ENCODE results near the gene NISCH.

NISCH gene

GRCh38 chr3:52436500-52437149, 18.8 kb upstream of the NISCH start:
- no peak for DNase-seq

- no peak for DNase-seq
These were observed 17.9 kb upstream of the NISCH start for GRCh38 chr3:52437326-52438103.

DNA sequence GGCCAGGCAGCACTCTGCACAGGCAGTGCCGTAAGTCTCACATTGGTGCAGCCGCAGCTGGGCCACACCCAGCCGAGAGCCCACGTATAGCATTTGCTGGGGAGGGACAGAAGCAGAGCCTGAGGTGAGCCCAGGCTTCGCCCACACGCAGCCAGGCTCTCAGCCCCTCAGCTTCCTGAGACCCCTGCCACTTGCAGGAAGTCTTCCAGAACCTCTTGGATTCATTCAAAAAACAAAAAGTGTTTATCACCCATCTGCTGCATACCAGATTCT, 17.4 kb upstream of the NISCH start:
- no peak for DNase-seq

GRCh38 chr3:52438579-52439425, 16.6 kb upstream of the NISCH start:
- DNase-seq = no peak

DNA sequence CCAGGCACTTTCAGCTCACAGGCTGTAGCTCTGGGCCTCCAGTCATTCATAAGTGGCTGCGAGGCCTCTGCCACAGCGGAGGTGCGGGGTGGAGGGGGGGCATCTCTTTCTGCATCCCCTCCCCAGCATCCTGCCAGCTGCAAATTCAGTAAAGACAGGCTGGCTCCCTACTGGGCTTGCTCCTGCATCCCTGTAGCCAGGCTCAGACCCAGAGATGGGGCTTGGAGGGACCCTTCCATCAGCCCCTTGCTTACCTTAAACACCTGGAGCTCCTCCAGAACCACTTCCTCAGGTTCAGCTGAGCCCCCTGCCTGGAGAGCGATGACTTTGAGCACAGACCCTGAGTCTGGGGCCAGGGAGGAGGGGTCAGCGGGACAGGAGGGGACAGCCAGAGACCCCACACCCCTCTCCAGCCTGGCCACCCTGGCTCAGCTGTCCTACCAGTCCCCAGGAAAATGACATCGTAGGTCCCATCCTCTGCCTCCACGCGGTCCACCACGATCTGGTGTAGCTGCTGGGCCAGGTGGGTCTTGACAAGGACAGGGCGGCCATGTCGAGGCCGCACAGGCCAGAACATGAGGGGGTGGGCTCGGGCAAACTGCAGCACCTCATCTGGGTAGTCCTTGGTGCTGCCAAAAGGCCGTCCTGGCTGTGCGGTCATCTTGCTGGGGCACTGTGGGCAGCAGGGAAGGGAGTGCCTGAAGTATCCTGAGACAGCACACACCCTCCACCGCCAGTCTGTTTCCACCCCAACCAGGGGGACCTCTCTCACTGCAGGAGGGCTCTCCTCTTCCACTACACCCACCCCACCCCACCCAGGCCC, 15.8 kb upstream of the NISCH start:
- DNase-seq = no peak

GRCh38 chr3:52440249-52440551, 15.2 kb upstream of the NISCH start:
- DNase-seq = no peak

DNA sequence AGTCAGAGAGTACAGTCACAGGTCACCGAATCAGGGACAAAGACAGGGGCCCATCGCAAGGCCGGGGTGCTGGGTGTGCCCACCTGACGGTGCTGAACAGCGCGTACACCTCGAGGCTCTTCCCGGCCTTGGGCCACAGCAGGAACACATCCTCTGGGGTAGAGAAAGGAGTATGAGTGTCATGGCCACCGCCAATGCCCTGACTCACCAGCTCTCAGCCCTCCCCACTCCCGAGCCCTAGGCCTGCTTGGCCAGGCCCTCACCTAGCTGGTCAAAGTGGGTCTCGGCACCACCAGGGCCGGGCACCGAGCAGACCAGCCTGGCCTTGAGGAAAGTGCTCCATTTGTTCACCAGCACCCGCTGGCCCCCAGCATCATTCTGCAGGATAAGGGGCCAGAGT, 14.7 kb upstream of the NISCH start:
- no peak for DNase-seq

- DNase-seq = no peak
These were observed 14.2 kb upstream of the NISCH start for GRCh38 chr3:52441091-52441771.

GRCh38 chr3:52441772-52442332, 13.6 kb upstream of the NISCH start:
- DNase-seq = no peak

GRCh38 chr3:52442409-52443267, 12.8 kb upstream of the NISCH start:
- DNase-seq = no peak

DNA sequence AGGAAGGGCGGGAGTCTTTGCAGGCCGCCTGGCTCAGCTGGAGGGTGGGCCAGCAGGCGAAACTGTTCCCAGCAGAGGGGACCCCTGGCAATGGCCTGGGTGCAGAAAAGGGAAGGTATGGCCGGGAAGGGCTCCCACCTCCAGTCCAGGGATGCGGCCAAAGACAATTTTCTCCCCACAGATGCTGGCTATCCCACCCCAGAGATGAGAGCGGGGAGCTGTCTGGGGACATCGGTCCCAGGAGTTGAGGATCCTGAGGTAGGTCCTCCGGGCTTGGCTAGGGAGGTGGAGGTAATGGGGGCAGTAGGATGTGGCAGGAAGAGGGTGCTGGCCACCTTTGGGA, 12.2 kb upstream of the NISCH start:
- DNase-seq = no peak

- DNase-seq = no peak
These were observed 11.4 kb upstream of the NISCH start for GRCh38 chr3:52443791-52444687.

DNA sequence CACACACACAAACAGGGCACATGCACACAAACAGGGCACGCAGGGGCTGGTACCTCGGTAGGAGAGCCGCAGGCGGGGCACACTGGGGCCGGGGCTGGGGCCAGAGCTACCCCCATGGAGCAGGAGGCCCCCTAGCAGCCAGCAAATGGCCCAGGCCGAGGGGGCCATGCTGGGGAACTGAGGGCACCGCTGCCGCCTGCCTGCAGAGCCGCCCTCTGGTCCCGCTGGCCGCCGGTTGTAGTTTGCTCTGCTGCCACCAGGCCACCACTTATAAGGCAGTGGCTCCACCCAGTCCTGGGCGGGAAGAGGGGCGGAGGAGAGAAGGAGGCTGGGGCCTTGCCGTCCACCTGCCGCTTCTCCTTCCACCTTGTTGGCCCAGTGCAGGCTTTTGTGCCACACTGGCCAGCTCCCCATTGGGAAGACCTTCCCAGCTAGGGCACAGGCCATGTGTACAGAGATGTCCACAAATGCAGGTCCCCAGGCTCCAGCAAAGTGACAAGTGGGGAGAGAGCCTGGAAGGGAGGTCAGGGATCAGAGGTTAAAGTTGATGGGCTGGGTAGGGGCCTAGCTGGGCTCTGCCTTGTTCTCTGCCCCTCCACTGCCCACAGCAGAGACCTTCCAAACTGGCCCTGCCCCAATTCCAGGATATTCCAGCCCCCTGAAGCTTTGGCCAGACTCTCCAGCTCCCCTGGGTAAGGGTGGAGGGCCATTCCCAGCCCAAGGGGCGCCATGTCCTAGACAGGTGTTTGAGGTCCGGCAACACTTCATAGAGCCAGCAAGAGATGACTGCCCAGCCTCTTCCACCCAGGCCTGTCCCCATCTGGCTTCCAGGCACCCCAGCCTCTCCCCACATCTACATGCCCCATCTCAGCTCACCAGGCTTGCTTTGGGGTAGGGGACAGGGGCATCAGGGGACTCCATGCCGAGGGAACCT, 10.3 kb upstream of the NISCH start, which contains the start of gene SEMA3G:
TSS of gene SEMA3G (minus strand) at position 244 of the 934 bp plus-strand sequence. CDS start at position 168, 76 bp downstream.
- DNase-seq = peak; percentile 68 to 73

DNA sequence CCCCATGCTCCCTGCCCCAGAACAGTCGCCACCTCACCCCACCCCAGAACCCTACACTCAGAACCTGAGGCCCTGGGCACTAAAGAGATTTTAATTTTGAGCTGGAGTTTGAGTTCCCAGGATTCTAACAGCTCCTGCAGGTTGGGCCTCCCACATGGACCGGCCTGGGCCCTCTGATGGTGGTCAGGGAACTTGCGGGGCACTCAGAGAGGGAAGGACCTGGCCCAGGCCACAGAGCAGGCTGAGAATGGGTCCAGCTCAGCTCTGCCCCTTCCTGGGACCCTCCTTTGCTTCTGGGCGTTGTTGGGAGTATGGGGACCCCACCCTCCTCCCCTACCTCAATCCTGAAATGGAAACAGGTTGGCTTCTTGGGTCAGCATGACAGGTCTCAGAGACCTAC, 9.4 kb upstream of the NISCH start:
- DNase-seq = no peak

- DNase-seq = peak; percentile 75 to 77
These were observed 8.5 kb upstream of the NISCH start for GRCh38 chr3:52446631-52447511.

DNA sequence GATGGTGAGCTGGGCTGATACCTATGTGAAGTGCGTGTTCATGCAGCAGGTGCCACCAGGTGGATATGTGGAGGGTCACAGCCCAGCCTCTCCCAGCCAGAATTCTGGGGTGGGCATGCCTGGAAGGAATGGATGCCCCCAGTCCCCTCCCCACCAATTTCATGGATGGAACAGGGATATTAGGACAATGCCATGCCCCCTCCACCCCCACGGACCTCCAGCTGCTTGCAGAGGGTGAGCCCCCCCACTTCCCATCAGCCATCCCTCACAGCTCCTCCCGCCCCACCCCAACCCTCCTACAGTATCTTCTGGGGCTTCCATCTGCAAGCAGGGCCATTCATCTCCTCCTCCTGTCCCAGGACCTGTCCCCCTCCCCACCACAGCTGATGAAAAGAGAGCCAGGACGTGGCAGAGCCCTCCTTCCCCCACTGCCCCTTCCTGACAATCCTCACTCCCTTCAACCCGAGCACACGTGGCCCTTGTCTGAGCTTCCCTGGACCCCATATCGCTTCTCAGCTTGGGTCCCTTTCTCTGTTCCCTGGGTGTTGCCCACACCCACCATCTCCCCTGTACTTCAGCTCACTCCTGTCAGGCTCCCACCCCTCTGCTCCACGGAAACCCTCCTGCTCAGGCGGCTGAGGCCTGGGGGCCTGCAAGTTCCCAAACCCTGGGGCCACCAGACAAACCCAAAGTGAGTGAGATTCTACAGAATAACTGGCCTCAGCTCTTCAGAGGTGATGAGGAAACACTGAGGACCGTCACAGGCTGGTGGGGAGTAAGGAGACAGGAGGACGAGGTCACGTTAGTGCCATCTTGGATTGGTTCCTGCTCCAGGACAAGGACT, 7.7 kb upstream of the NISCH start:
- no peak for DNase-seq
